ENCODE measurements around the gene E2F8.

GRCh38 chr11:19191530-19192169, 49.1 kb downstream of the E2F8 start:
- TF ChIP-seq RAD21 (IDR thresholded peaks at IDR 0.05; ENCODE audit: low read depth) (no peak), MAX (IDR thresholded peaks at IDR 0.05) (no peak), EZH2 (IDR thresholded peaks at IDR 0.05) (no peak), SRF (IDR thresholded peaks at IDR 0.05; ENCODE audit: low read depth) (no peak)

Data from HCT116 (cell line).